Astrocyte (in vitro differentiated cells and primary cell): Measurements from ENCODE around the gene XXYLT1.

Source experiments
- EZH2 ChIP-seq: IDR thresholded peaks from 2 replicates; pipeline ENCODE4 v1.6.1; 2012; ENCODE audit warnings: mild to moderate bottlenecking, low read length, inconsistent platforms; ENCODE audit not compliant: insufficient read depth
- TF ChIP-seq, protein P1 (sequence below): IDR thresholded peaks from 2 replicates; pipeline ENCODE4 v1.5.1; 2011; ENCODE audit warnings: low read depth, mild to moderate bottlenecking, inconsistent platforms, low read length, moderate library complexity; ENCODE audit not compliant: insufficient read depth

DNA sequence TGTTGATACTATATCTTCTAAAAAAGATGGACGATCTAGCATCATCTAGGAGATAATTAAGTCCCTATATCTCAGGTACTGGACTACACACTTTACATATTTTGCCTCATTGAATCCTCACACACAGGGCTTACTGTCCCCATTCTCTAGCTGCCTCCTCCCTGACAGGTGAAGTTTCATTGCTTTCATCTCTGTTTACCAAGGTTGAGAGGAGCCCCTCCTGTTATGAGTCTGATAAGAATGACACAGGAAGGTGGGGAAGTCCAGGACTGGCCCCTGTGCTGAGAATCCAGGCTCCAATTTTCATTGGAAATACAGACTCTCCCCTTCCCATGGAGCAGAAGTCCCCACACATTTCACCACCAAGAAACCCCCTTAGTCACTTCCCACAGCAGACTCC is 105.2 kb downstream of the XXYLT1 start:
- TF ChIP-seq, protein P1, sequence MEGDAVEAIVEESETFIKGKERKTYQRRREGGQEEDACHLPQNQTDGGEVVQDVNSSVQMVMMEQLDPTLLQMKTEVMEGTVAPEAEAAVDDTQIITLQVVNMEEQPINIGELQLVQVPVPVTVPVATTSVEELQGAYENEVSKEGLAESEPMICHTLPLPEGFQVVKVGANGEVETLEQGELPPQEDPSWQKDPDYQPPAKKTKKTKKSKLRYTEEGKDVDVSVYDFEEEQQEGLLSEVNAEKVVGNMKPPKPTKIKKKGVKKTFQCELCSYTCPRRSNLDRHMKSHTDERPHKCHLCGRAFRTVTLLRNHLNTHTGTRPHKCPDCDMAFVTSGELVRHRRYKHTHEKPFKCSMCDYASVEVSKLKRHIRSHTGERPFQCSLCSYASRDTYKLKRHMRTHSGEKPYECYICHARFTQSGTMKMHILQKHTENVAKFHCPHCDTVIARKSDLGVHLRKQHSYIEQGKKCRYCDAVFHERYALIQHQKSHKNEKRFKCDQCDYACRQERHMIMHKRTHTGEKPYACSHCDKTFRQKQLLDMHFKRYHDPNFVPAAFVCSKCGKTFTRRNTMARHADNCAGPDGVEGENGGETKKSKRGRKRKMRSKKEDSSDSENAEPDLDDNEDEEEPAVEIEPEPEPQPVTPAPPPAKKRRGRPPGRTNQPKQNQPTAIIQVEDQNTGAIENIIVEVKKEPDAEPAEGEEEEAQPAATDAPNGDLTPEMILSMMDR: no peak
- no peak for TF ChIP-seq EZH2
